MCF 10A (cell line): ENCODE results near the gene TAGAP. TPM values are rescaled to one million over a fixed set of nuclear protein-coding genes. Genes with fewer than 3 reads are reported as not detected.

Source experiments
- Bru-seq: library from RNA; stranded (reverse); fragments of 400-500 nt; gene quantifications from one replicate; lab custom pipeline; 2021; lab: Mats Ljungman, UMichigan
- BruChase-seq, 2 experiments: library from RNA; stranded (reverse); fragments of 400-500 nt; gene quantifications; one replicate each; lab custom pipeline; 2021; lab: Mats Ljungman, UMichigan
- BruUV-seq: library from RNA; stranded (reverse); fragments of 400-500 nt; replicated peaks from 2 replicates; lab custom pipeline; 2021; lab: Mats Ljungman, UMichigan
- CTCF ChIA-PET: fragments of 300-600 bp; sonication (Branson Sonifier 250); formaldehyde crosslinking; extraction: SDS; loops from one replicate; lab custom pipeline; 2021; ENCODE audit warnings: antibody characterized with exemption, inconsistent platforms; lab: Yijun Ruan, JAX
- POLR2A ChIA-PET: fragments of 300-600, 350-650 bp; sonication (Branson Sonifier 250); formaldehyde crosslinking; extraction: SDS; loops from one replicate; lab custom pipeline; 2020; ENCODE audit warnings: antibody characterized with exemption, inconsistent platforms; lab: Yijun Ruan, JAX
- DNase-seq: peaks from one replicate; pipeline ENCODE4 v3.0.0-alpha.2; 2018; ENCODE audit not compliant: unreplicated experiment
- H3K27ac Mint-ChIP-seq: one replicate; pipeline ENCODE4 v1.8.0; 2022; ENCODE audit warnings: mild to moderate bottlenecking, low read depth, mixed read lengths; ENCODE audit not compliant: unreplicated experiment
- H3K27me3 Mint-ChIP-seq: one replicate; pipeline ENCODE4 v1.8.0; 2022; ENCODE audit warnings: mixed read lengths; ENCODE audit not compliant: insufficient read depth, unreplicated experiment
- H3K36me3 Mint-ChIP-seq: one replicate; pipeline ENCODE4 v1.8.0; 2022; ENCODE audit warnings: mild to moderate bottlenecking, moderate library complexity, mixed read lengths; ENCODE audit not compliant: insufficient read depth, unreplicated experiment
- H3K4me1 Mint-ChIP-seq: one replicate; pipeline ENCODE4 v1.8.0; 2022; ENCODE audit warnings: mixed read lengths; ENCODE audit not compliant: insufficient read depth, unreplicated experiment
- H3K4me3 Mint-ChIP-seq: one replicate; pipeline ENCODE4 v1.8.0; 2022; ENCODE audit warnings: mild to moderate bottlenecking, moderate library complexity, mixed read lengths; ENCODE audit not compliant: unreplicated experiment
- H3K9me3 Mint-ChIP-seq: one replicate; pipeline ENCODE4 v1.8.0; 2022; ENCODE audit warnings: mixed read lengths; ENCODE audit not compliant: unreplicated experiment
- CTCF ChIP-seq: fragments of 200-600 bp; IDR thresholded peaks from one replicate; pipeline ENCODE4 v1.8.0; 2022; ENCODE audit warnings: antibody characterized with exemption, mild to moderate bottlenecking; ENCODE audit not compliant: unreplicated experiment
- intact Hi-C: fragments of 100-400 bp; cut with micrococcal nuclease; formaldehyde crosslinking; loops from 2 replicates; pipeline ENCODE4 v1.14.1; 2022
- long read RNA-seq: library from polyadenylated mRNA; stranded (forward); transcript quantifications from one replicate; pipeline ENCODE4 v2.0.0, GENCODE V29; 2022
- total RNA-seq: library from RNA; stranded (reverse); gene quantifications from 2 replicates; pipeline ENCODE4 v1.2.3, GENCODE V29; 2022

The TAGAP gene
- total RNA-seq = not detected in 2 replicates
- Bru-seq, nascent RNA = not detected
- not detected for BruChase-seq, experiment 1, labeled RNA remaining after a 6-hour chase
- not detected for BruChase-seq, experiment 2, labeled RNA remaining after a 2-hour chase
- long read RNA-seq = 0 reads

DNA sequence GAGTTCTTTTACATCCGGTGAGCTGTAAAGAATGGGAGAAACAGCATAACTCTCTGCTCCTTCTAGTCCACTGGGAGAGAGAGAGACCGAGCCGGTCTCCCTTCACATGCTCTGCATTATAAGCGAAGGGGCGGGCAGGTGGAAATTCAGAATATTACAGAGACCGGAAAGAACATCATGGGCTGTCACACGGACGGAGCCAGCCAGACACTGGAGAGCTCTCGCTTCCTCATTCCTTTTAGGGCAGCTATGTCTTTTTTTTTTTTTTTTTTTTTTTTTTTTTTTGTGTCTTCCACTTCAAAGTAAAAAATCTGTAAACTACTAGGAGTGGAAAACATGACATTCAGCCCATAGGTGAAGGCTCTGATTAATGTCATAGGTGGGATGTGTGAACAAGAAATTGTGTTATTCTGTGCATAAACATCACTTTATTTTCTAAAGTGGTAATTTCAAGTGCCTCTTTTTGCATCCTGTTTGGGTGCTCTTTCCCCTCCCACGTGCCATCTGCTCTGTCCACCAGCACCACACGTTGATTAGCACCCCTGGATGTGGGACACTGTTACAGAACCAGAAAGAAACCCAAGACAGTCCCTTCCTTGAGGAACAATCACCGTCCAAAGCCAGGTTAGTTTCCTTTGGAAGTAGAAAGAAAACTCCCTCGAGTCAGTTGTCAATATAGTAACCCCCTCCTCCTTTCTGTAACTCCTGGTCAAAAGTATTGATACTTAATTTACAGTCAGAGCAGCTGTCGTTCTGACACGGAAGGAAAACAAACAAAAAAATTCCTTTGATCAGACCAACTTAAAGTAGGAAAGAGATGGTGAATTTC is at the start of gene TAGAP:
TSS of gene TAGAP (minus strand) at position 93 of the 829 bp plus-strand sequence. CDS start 845 bp downstream, outside the sequence.
- Mint-ChIP-seq H3K27me3 (peaks cover 35% of the 10 kb centered on the region), H3K27ac (no peak within 1 kb of the TSS), H3K4me1 (peaks cover 6% of the 10 kb centered on the region), H3K9me3 (no peaks in the 10 kb centered on the region), H3K4me3 (no peak within 1 kb of the TSS), H3K36me3 (no peaks in the 10 kb centered on the region)
- no TSS peak for BruUV-seq
- no peak for TF ChIP-seq CTCF
- ChIA-PET CTCF (interaction anchor here (0.6 to 10.0 kb wide), 7 partner anchors 35 to 91 kb away, joined by 3 to 128 read pairs (median 4); no protein-coding TSS in a partner anchor), POLR2A (interaction anchor here (0.7 kb wide), 1 partner anchor 754 kb away, joined by 4 read pairs; no protein-coding TSS in a partner anchor)
- intact Hi-C loops = no loop called here
- DNase-seq = no peak

DNA sequence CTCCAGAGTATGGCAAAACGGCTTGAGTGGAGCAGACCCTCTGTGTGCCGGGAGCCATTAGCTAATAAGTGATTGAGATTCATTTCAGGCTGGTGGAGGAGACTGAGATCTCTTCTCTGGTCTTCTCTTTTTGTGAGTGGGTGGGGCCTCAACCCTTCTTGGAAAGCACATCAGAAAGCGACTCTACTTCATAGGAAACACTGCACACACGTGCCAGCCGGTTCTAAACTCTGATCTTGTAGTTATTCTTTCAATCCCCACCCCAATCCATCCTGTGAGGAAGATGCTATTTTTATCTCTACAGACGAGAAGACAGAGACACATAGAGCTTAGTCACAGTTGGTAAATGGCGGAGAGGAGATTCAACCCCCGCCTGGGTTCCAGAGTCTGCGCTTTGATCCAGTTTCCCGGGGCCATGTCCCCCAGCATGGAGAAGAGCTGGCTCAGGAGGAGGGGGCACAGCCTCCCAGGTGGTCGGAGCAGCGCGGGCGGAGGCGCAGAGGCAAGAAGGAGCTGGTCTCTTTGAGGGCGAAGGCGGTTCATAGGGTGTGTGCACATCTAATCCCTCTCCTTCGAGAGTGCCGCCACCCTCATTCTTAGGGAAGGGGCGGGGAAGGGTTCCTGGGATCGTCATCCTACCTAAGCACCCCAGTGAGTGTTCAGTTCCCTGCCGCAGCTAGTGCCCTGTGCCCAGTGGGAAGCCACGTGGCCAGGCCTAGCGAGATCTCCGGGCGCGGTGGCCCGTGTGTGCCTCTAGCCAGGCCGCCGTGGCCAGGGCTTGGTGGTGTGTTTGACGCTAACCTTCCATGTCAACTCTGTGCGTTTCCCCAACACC is 49.0 kb upstream of the TAGAP start:
- Mint-ChIP-seq H3K36me3 (no peaks in the 10 kb centered on the region), H3K27me3 (no peaks in the 10 kb centered on the region), H3K4me1 (no peaks in the 10 kb centered on the region), H3K4me3 (no peak overlapping the region), H3K9me3 (no peaks in the 10 kb centered on the region), H3K27ac (no peak overlapping the region)
- ChIA-PET CTCF (interaction anchor here (0.6 to 2.4 kb wide), 3 partner anchors 10 to 63 kb away, joined by 3 to 9 read pairs (median 7); no protein-coding TSS in a partner anchor), POLR2A (no interaction called here)
- no TSS peak for BruUV-seq
- no peak for TF ChIP-seq CTCF
- intact Hi-C loops = no loop called here
- no peak for DNase-seq

DNA sequence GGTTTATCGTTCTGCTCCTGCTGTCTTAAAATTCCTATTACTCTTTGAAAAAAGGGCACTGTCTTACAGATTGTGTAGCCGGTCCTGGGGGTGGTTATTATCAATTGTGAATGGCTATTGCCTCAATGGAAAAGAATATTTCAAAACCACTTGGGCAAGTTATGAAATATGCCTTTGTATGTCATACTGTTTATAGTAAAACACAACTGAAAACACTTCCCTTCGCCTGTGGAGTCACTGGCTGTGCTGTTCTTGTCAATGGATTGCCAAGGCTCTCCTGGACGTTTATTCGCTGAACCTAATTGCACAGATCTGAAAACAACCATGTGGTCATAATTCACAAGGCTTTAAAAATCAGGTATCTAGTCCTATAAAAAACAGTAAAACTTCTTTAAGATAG is 47.8 kb upstream of the TAGAP start:
- Mint-ChIP-seq H3K4me3 (no peak overlapping the region), H3K4me1 (no peaks in the 10 kb centered on the region), H3K27me3 (no peaks in the 10 kb centered on the region), H3K9me3 (no peaks in the 10 kb centered on the region), H3K27ac (no peak overlapping the region), H3K36me3 (no peaks in the 10 kb centered on the region)
- CTCF ChIA-PET = interaction anchor here (1.6 kb wide), 1 partner anchor 12 kb away, joined by 7 read pairs; no protein-coding TSS in a partner anchor
- BruUV-seq = no TSS peak
- intact Hi-C loops = no loop called here
- POLR2A ChIA-PET = interaction anchor here (0.7 kb wide), 1 partner anchor 647 kb away, joined by 3 read pairs; no protein-coding TSS in a partner anchor
- peak; percentile 20 for DNase-seq
- no peak for TF ChIP-seq CTCF
